HepG2 (cell line): Measurements from ENCODE around the gene HSPB7. TPM values are rescaled to one million over a fixed set of nuclear protein-coding genes. Genes with fewer than 3 reads are reported as not detected.

Experiments used
- ATAC-seq: fragments of 200-7000 bp; cut with Tn5 transposase; 3 replicates; pipeline ENCODE4 v1.9.1; 2020; ENCODE audit warnings: mild to moderate bottlenecking, moderate library complexity
- Bru-seq: library from RNA; stranded (reverse); fragments of 400-500 nt; gene quantifications from one replicate; lab custom pipeline; 2021; lab: Mats Ljungman, UMichigan
- BruChase-seq, 2 experiments: library from RNA; stranded (reverse); fragments of 400-500 nt; gene quantifications; one replicate each; lab custom pipeline; 2021; lab: Mats Ljungman, UMichigan
- BruUV-seq: library from RNA; stranded (reverse); fragments of 400-500 nt; replicated peaks from 2 replicates; lab custom pipeline; 2021; lab: Mats Ljungman, UMichigan
- CTCF ChIA-PET: fragments of 300-600 bp; formaldehyde crosslinking; extraction: SDS; loops from one replicate; lab custom pipeline; 2021; ENCODE audit warnings: low total read pairs, inconsistent platforms, low intra/inter-chr PET ratio; lab: Yijun Ruan, JAX
- POLR2A ChIA-PET: fragments of 350-600 bp; sonication (Branson Sonifier 250); formaldehyde crosslinking; loops from one replicate; lab custom pipeline; 2020; ENCODE audit warnings: antibody characterized with exemption, inconsistent platforms; lab: Yijun Ruan, JAX
- DNase-seq: peaks from one replicate; pipeline ENCODE4 v3.0.0-alpha.2; 2015; ENCODE audit warnings: low spot score
- FAIRE-seq: peaks from 3 replicates; lab custom pipeline; 2011; peaks lifted over from hg19 to GRCh38; lab: Jason Lieb, UNC
- H2AFZ ChIP-seq: one replicate; pipeline ENCODE4 v1.6.1; 2011; ENCODE audit warnings: low read length, inconsistent platforms
- H3K27ac ChIP-seq: fragments of 300-600 bp; 3 replicates; pipeline ENCODE4 v1.8.0; 2011; ENCODE audit warnings: mixed run types, mild to moderate bottlenecking, mixed read lengths, low read length, inconsistent platforms; ENCODE audit not compliant: insufficient read depth; ENCODE audit errors: extremely low read length
- H3K27me3 ChIP-seq, 2 experiments: fragments of 200-600 bp in 1 of 2; 2 replicates in 1 of 2; 3 replicates in 1 of 2; pipeline versions ENCODE4 v1.6.0 to v1.8.0; 2011; ENCODE audit warnings: low read length in 2 of 2, mild to moderate bottlenecking in 2 of 2, moderate library complexity in 2 of 2, inconsistent platforms in 1 of 2; ENCODE audit not compliant: insufficient read depth in 2 of 2, control insufficient read depth in 1 of 2
- H3K36me3 ChIP-seq, 2 experiments: fragments of 200-600 bp in 1 of 2; replicated peaks in 1 of 2; 2 replicates in 1 of 2; 3 replicates in 1 of 2; pipeline versions ENCODE4 v1.5.1 to v1.8.0; 2011; ENCODE audit warnings: low read length in 2 of 2, inconsistent platforms in 1 of 2; ENCODE audit not compliant: insufficient read depth in 2 of 2, control insufficient read depth in 1 of 2
- H3K4me1 ChIP-seq: 2 replicates; pipeline ENCODE4 v1.5.1; 2012; ENCODE audit warnings: low read length, inconsistent platforms; ENCODE audit not compliant: insufficient read depth
- H3K4me2 ChIP-seq: 2 replicates; pipeline ENCODE4 v1.6.0; 2011; ENCODE audit warnings: low read depth, low read length, inconsistent platforms
- H3K4me3 ChIP-seq, 3 experiments: fragments of 200-600 bp in 1 of 3; sonication (generic), shearing (Covaris generic) in 1 of 3; replicated peaks in 1 of 3; 2 replicates each; pipeline ENCODE4 v1.5.1; 2011 to 2016; ENCODE audit warnings: low read length in 3 of 3, inconsistent platforms in 2 of 3, low read depth in 2 of 3, mild to moderate bottlenecking in 2 of 3, control low read depth in 1 of 3, mixed read lengths in 1 of 3; ENCODE audit not compliant: insufficient read depth in 1 of 3
- H3K79me2 ChIP-seq: one replicate; pipeline ENCODE4 v1.6.1; 2011; ENCODE audit warnings: low read length, inconsistent platforms; ENCODE audit not compliant: insufficient read depth
- H3K9ac ChIP-seq: 2 replicates; pipeline ENCODE4 v1.6.0; 2011; ENCODE audit warnings: mild to moderate bottlenecking, low read depth, low read length, inconsistent platforms; ENCODE audit not compliant: insufficient read depth
- H3K9me3 ChIP-seq: 2 replicates; pipeline ENCODE4 v1.5.1; 2012; ENCODE audit warnings: mild to moderate bottlenecking, low read length
- H4K20me1 ChIP-seq: 2 replicates; pipeline ENCODE4 v1.6.0; 2011; ENCODE audit warnings: inconsistent platforms, mild to moderate bottlenecking, low read length, moderate library complexity; ENCODE audit not compliant: insufficient read depth
- CEBPG ChIP-seq: IDR thresholded peaks from 2 replicates; pipeline ENCODE4 v1.6.1; 2016
- GABPB1 ChIP-seq: IDR thresholded peaks from 2 replicates; pipeline ENCODE4 v1.6.1; 2016; ENCODE audit warnings: mild to moderate bottlenecking, missing genetic modification reagents, moderate library complexity, missing compliant biosample characterization
- GATA4 ChIP-seq: sonication (generic); IDR thresholded peaks from 2 replicates; pipeline ENCODE4 v1.6.1; 2016; ENCODE audit warnings: antibody characterized with exemption, low read depth, borderline replicate concordance
- HHEX ChIP-seq: IDR thresholded peaks from 2 replicates; pipeline ENCODE4 v1.6.1; 2016; ENCODE audit warnings: control low read depth
- HNRNPL ChIP-seq: fragments of 200-400 bp; formaldehyde crosslinking; IDR thresholded peaks from 2 replicates; pipeline ENCODE4 v1.6.1; 2017; ENCODE audit warnings: mild to moderate bottlenecking, low read depth, low read length
- UBTF ChIP-seq: sonication (generic); formaldehyde crosslinking; IDR thresholded peaks from 2 replicates; pipeline ENCODE4 v1.4.0; 2020; ENCODE audit warnings: mild to moderate bottlenecking, missing genetic modification reagents
- ZBTB38 ChIP-seq: sonication (generic); formaldehyde crosslinking; IDR thresholded peaks from 2 replicates; pipeline ENCODE4 v1.5.1; 2020; ENCODE audit warnings: mild to moderate bottlenecking, missing genetic modification reagents
- ZNF709 ChIP-seq: sonication (generic); formaldehyde crosslinking; IDR thresholded peaks from 2 replicates; pipeline ENCODE4 v1.5.0; 2020; ENCODE audit warnings: mild to moderate bottlenecking, missing genetic modification reagents
- ZNF800 ChIP-seq: sonication (generic); formaldehyde crosslinking; IDR thresholded peaks from 2 replicates; pipeline ENCODE4 v1.4.0; 2020; ENCODE audit warnings: missing genetic modification reagents
- WGBS: methylation state at CpG from one replicate; pipeline ENCODE4 v1.1.6; 2017; ENCODE audit warnings: low lambda C conversion rate; 5-methylcytosine and 5-hydroxymethylcytosine counted together
- in situ Hi-C: cut with HindIII; loops from 2 replicates; pipeline ENCODE4 v1.10.0; 2017; ENCODE audit warnings: low pct_unique_long_range_greater_than_20kb; ENCODE audit not compliant: extremely low pct_ligation_motif_present
- intact Hi-C: fragments of 100-400 bp; cut with micrococcal nuclease; formaldehyde crosslinking; loops from one replicate; pipeline ENCODE4 v1.10.0; 2022; ENCODE audit not compliant: unreplicated experiment
- long read RNA-seq, 2 experiments: library from RNA in 1 of 2; library from polyadenylated mRNA in 1 of 2; stranded (forward) in 1 of 2; unstranded in 1 of 2; transcript quantifications; one replicate each; pipeline ENCODE4 v2.0.0, GENCODE V29; 2019 to 2022
- polyA minus RNA-seq, 3 experiments: library from RNA; depleted of rRNA, polyadenylated mRNA; stranded (reverse); fragments of >200 nt; gene quantifications; 2 replicates each; pipeline ENCODE4 v1.2.3, GENCODE V29; 2011; ENCODE audit warnings: low replicate concordance in 1 of 3
- polyA plus RNA-seq, 8 experiments: library from polyadenylated mRNA; depleted of rRNA in 3 of 8; stranded (reverse) in 7 of 8; unstranded in 1 of 8; fragments of >200 nt; fragmentation: Illumina TruSeq in 4 of 8; extraction: Trizol in 4 of 8; gene quantifications; 2 replicates each; pipeline versions ENCODE4 v1.2.1 to v1.2.3, GENCODE V29; 2011 to 2016; ENCODE audit warnings: low read depth in 4 of 8, missing spikeins in 1 of 8, mixed read lengths in 1 of 8; ENCODE audit not compliant: insufficient read depth in 1 of 8
- total RNA-seq, 5 experiments: library from RNA; depleted of rRNA; stranded (reverse); fragments of >200 nt; fragmentation: Illumina TruSeq; extraction: Trizol; gene quantifications; 2 replicates each; pipeline ENCODE4 v1.2.3, GENCODE V29; 2016; ENCODE audit warnings: low read depth in 1 of 5
- TF ChIP-seq, protein P1 (sequence below): fragments of 450-650 bp; IDR thresholded peaks from 2 replicates; pipeline ENCODE4 v1.6.1; 2016

HSPB7 gene
- total RNA-seq (2016; rRNA removed; fragmentation: Illumina TruSeq; extraction: Trizol) (not detected in 2 replicates), polyA plus RNA-seq (2011; rRNA removed) (0.10 and 0.20 TPM in 2 replicates), polyA minus RNA-seq (2011; rRNA and poly(A)+ RNA removed; ENCODE audit: low replicate concordance) (0.47 TPM in 1 of 2 replicates, not detected in the other), Bru-seq, nascent RNA (not detected), BruChase-seq, experiment 1, labeled RNA remaining after a 6-hour chase (not detected), BruChase-seq, experiment 2, labeled RNA remaining after a 2-hour chase (not detected)
- not detected in 2 replicates for total RNA-seq (2016; cell fraction: cytosol; rRNA removed; fragmentation: Illumina TruSeq; extraction: Trizol; ENCODE audit: low read depth)
- not detected in 2 replicates for total RNA-seq (2016; cell fraction: insoluble cytoplasmic fraction; rRNA removed; fragmentation: Illumina TruSeq; extraction: Trizol)
- not detected in 2 replicates for total RNA-seq (2016; cell fraction: membrane; rRNA removed; fragmentation: Illumina TruSeq; extraction: Trizol)
- total RNA-seq (2016; cell fraction: nucleus; rRNA removed; fragmentation: Illumina TruSeq; extraction: Trizol) = not detected in 2 replicates
- 0.05 and 0.16 TPM in 2 replicates for polyA plus RNA-seq (2011; cell fraction: cytosol; rRNA removed)
- 0.31 and 0.32 TPM in 2 replicates for polyA plus RNA-seq (2011; cell fraction: nucleus; rRNA removed)
- polyA plus RNA-seq (2012) = 0.20 TPM in 2 replicates
- not detected in 2 replicates for polyA plus RNA-seq (2016; cell fraction: cytosol; fragmentation: Illumina TruSeq; extraction: Trizol; ENCODE audit: low read depth)
- polyA plus RNA-seq (2016; cell fraction: insoluble cytoplasmic fraction; fragmentation: Illumina TruSeq; extraction: Trizol; ENCODE audit: low read depth) = not detected in 2 replicates
- polyA plus RNA-seq (2016; cell fraction: membrane; fragmentation: Illumina TruSeq; extraction: Trizol; ENCODE audit: low read depth) = not detected in 2 replicates
- polyA plus RNA-seq (2016; cell fraction: nucleus; fragmentation: Illumina TruSeq; extraction: Trizol; ENCODE audit: insufficient read depth, low read depth) = not detected in 2 replicates
- not detected in 2 replicates for polyA minus RNA-seq (2011; cell fraction: cytosol; rRNA and poly(A)+ RNA removed)
- polyA minus RNA-seq (2011; cell fraction: nucleus; rRNA and poly(A)+ RNA removed) = 0.50 TPM in 1 of 2 replicates, not detected in the other
- long read RNA-seq, experiment 1 = 0 reads
- long read RNA-seq, experiment 2 = 0 reads

- DNase-seq = no peak
- peak; percentile 34 for FAIRE-seq
- peaks cover 75% of the 10 kb centered on the region for H3K4me1 ChIP-seq
- in situ Hi-C loops (no loop called here), intact Hi-C loops (no loop called here)
- peak; percentile 74 for ATAC-seq
- no peaks in the 10 kb centered on the region for H3K79me2 ChIP-seq
- H3K4me2 ChIP-seq = peak within 1 kb of the TSS; percentile 73
- H3K36me3 ChIP-seq = no peaks in the 10 kb centered on the region
- H3K9ac ChIP-seq = 0 out of 2 replicates have a peak within 1 kb of the TSS, but pooled peaks have one; percentile 30
- no peaks in the 10 kb centered on the region for H4K20me1 ChIP-seq
- BruUV-seq = no TSS peak
- H2AFZ ChIP-seq = no peak within 1 kb of the TSS
- POLR2A ChIA-PET = no interaction called here
- CTCF ChIA-PET = no interaction called here
- WGBS = 13% methylated on average over 21 of the region's 37 CpGs
- H3K27me3 ChIP-seq = peaks cover 12 to 91% of the 10 kb centered on the region in 2 experiments; a peak in 4 of 5 replicates
- H3K27ac ChIP-seq = no peak within 1 kb of the TSS
- H3K9me3 ChIP-seq = no peaks in the 10 kb centered on the region
- peak within 1 kb of the TSS; percentile 35 to 65 (median 40); a peak in 5 of 6 replicates for H3K4me3 ChIP-seq
- TF ChIP-seq GABPB1 (CRISPR knock-in tag) (peak; percentile 48), ZBTB38 (CRISPR knock-in tag) (no peak), ZNF709 (CRISPR knock-in tag) (no peak), HNRNPL (0 out of 2 replicates have a peak, but pooled peaks have one; percentile 51), ZNF800 (CRISPR knock-in tag) (peak; percentile 78), CEBPG (no peak), UBTF (CRISPR knock-in tag) (peak; percentile 67; the same call in 1 of the 2 replicates), GATA4 (no peak), HHEX (no peak)
- TF ChIP-seq, protein P1, sequence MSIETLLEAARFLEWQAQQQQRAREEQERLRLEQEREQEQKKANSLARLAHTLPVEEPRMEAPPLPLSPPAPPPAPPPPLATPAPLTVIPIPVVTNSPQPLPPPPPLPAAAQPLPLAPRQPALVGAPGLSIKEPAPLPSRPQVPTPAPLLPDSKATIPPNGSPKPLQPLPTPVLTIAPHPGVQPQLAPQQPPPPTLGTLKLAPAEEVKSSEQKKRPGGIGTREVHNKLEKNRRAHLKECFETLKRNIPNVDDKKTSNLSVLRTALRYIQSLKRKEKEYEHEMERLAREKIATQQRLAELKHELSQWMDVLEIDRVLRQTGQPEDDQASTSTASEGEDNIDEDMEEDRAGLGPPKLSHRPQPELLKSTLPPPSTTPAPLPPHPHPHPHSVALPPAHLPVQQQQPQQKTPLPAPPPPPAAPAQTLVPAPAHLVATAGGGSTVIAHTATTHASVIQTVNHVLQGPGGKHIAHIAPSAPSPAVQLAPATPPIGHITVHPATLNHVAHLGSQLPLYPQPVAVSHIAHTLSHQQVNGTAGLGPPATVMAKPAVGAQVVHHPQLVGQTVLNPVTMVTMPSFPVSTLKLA = no peak
Observed at GRCh38 chr1:16017461-16018303, at the start of gene HSPB7. TSS of gene HSPB7 (minus strand) at chr1:16018043. CDS start at chr1:16017963, 80 bp downstream.
